HepG2 (cell line): Measurements from ENCODE around the gene GCHFR. TPM values are rescaled to one million over a fixed set of nuclear protein-coding genes. Genes with fewer than 3 reads are reported as not detected.

ENCODE experiments used
- ARID2 ChIP-seq: sonication (generic); formaldehyde crosslinking; IDR thresholded peaks from 2 replicates; pipeline ENCODE4 v1.8.1; 2022; ENCODE audit warnings: mild to moderate bottlenecking, missing genetic modification reagents, borderline replicate concordance
- FOXK1 ChIP-seq: sonication (generic); formaldehyde crosslinking; IDR thresholded peaks from 2 replicates; pipeline ENCODE4 v1.4.0; 2020; ENCODE audit warnings: low read depth, missing genetic modification reagents, borderline replicate concordance
- MAFK ChIP-seq, 2 experiments: IDR thresholded peaks in 1 of 2; conservative IDR thresholded peaks in 1 of 2; 2 replicates each; pipeline ENCODE4 v1.6.1; 2011; ENCODE audit warnings: improper control_type of control experiment in 2 of 2, low read length in 2 of 2
- MTA1 ChIP-seq: sonication (generic); formaldehyde crosslinking; IDR thresholded peaks from 2 replicates; pipeline ENCODE4 v1.4.0; 2020; ENCODE audit warnings: missing genetic modification reagents, mild to moderate bottlenecking, borderline replicate concordance
- PAWR ChIP-seq: sonication (generic); formaldehyde crosslinking; IDR thresholded peaks from 2 replicates; pipeline ENCODE4 v1.4.0; 2020; ENCODE audit warnings: missing genetic modification reagents, mild to moderate bottlenecking, borderline replicate concordance
- STAT5B ChIP-seq: sonication (generic); formaldehyde crosslinking; IDR thresholded peaks from 2 replicates; pipeline ENCODE4 v1.4.0; 2020; ENCODE audit warnings: missing genetic modification reagents
- TP53 ChIP-seq: sonication (generic); formaldehyde crosslinking; conservative IDR thresholded peaks from 2 replicates; pipeline ENCODE4 v1.4.0; 2020; ENCODE audit warnings: missing genetic modification reagents
- ZBTB34 ChIP-seq: sonication (generic); formaldehyde crosslinking; IDR thresholded peaks from 2 replicates; pipeline ENCODE4 v1.8.0; 2022; ENCODE audit warnings: mild to moderate bottlenecking, missing genetic modification reagents
- ZNF253 ChIP-seq: sonication (generic); formaldehyde crosslinking; IDR thresholded peaks from 2 replicates; pipeline ENCODE4 v1.8.0; 2022; ENCODE audit warnings: mild to moderate bottlenecking, missing genetic modification reagents, borderline replicate concordance
- ZNF280B ChIP-seq: sonication (generic); formaldehyde crosslinking; IDR thresholded peaks from 2 replicates; pipeline ENCODE4 v1.5.0; 2020; ENCODE audit warnings: missing genetic modification reagents, mild to moderate bottlenecking, borderline replicate concordance
- ZNF556 ChIP-seq: sonication (generic); formaldehyde crosslinking; IDR thresholded peaks from 2 replicates; pipeline ENCODE4 v1.4.0; 2020; ENCODE audit warnings: mild to moderate bottlenecking, missing genetic modification reagents, borderline replicate concordance
- ZNF558 ChIP-seq: sonication (generic); formaldehyde crosslinking; IDR thresholded peaks from 2 replicates; pipeline ENCODE4 v1.9.0; 2022; ENCODE audit warnings: mild to moderate bottlenecking, missing genetic modification reagents, borderline replicate concordance
- ZNF609 ChIP-seq: sonication (generic); formaldehyde crosslinking; IDR thresholded peaks from 2 replicates; pipeline ENCODE4 v1.4.0; 2020; ENCODE audit warnings: mild to moderate bottlenecking, missing genetic modification reagents, borderline replicate concordance
- polyA plus RNA-seq, 8 experiments: library from polyadenylated mRNA; depleted of rRNA in 3 of 8; stranded (reverse) in 7 of 8; unstranded in 1 of 8; fragments of >200 nt; fragmentation: Illumina TruSeq in 4 of 8; extraction: Trizol in 4 of 8; gene quantifications; 2 replicates each; pipeline versions ENCODE4 v1.2.1 to v1.2.3, GENCODE V29; 2011 to 2016; ENCODE audit warnings: low read depth in 4 of 8, missing spikeins in 1 of 8, mixed read lengths in 1 of 8; ENCODE audit not compliant: insufficient read depth in 1 of 8
- total RNA-seq, 5 experiments: library from RNA; depleted of rRNA; stranded (reverse); fragments of >200 nt; fragmentation: Illumina TruSeq; extraction: Trizol; gene quantifications; 2 replicates each; pipeline ENCODE4 v1.2.3, GENCODE V29; 2016; ENCODE audit warnings: low read depth in 1 of 5

GCHFR gene
- total and polyA plus RNA-seq, 2 of the 13 experiments (the other 11 are each of a cell fraction or from before 2014, with no cell fraction given) = 51.5 to 92.4 TPM

GRCh38 chr15:40807028-40807887 is 43.4 kb downstream of the GCHFR start, which contains the start of the genes DNAJC17 and ZFYVE19 (continued):
- TF ChIP-seq ZNF609 (CRISPR knock-in tag) = peak; percentile 18; the same call in 1 of the 2 replicates
- TF ChIP-seq ZNF280B (CRISPR knock-in tag) = no peak; the same call in none of the 2 replicates
- TF ChIP-seq TP53 (CRISPR knock-in tag) = peak; percentile 80; the same call in 1 of the 2 replicates
- 0 out of 2 replicates have a peak, but pooled peaks have one; percentile 75 for TF ChIP-seq ARID2 (CRISPR knock-in tag)
- TF ChIP-seq MAFK (conservative IDR thresholded peaks at IDR 0.05 in 1 of 2, IDR thresholded peaks at IDR 0.05 in 1 of 2; ENCODE audit: low read length in 2 of 2) = peak in 1 of 2 experiments; percentile 4; a peak in 1 of 4 replicates
- TF ChIP-seq ZBTB34 (CRISPR knock-in tag) = peak; percentile 67; the same call in 1 of the 2 replicates
- TF ChIP-seq STAT5B (CRISPR knock-in tag) = 0 out of 2 replicates have a peak, but pooled peaks have one; percentile 25
- TF ChIP-seq MTA1 (CRISPR knock-in tag) = no peak
- TF ChIP-seq ZNF558 (CRISPR knock-in tag) = peak; percentile 34; the same call in 1 of the 2 replicates
- 0 out of 2 replicates have a peak, but pooled peaks have one; percentile 69 for TF ChIP-seq PAWR (CRISPR knock-in tag)
- peak; percentile 78; the same call in 1 of the 2 replicates for TF ChIP-seq FOXK1 (CRISPR knock-in tag)
- TF ChIP-seq ZNF556 (CRISPR knock-in tag) = 0 out of 2 replicates have a peak, but pooled peaks have one; percentile 22
- TF ChIP-seq ZNF253 (CRISPR knock-in tag) = no peak
